HG03558 (cell line): ENCODE results near the gene NLGN3.
"Not testable (repeated sequence)": the region's sequence is repeated elsewhere in the genome, so short reads cannot be mapped to it uniquely, and the experiment has no call there.

Experiments used
- ATAC-seq: cut with Tn5 transposase; IDR thresholded peaks from one replicate; pipeline ENCODE4 v1.9.1; 2021; ENCODE audit warnings: moderate number of reproducible peaks; ENCODE audit not compliant: unreplicated experiment; ENCODE audit errors: extremely low read depth

The NLGN3 gene

GRCh38 chrX:71168134-71168533, 23.5 kb downstream of the NLGN3 start:
- ATAC-seq: no peak

- ATAC-seq: no peak
Observed at GRCh38 chrX:71169586-71169985, 24.9 kb downstream of the NLGN3 start.

- ATAC-seq: no peak
Observed at GRCh38 chrX:71170660-71171059, 26.0 kb downstream of the NLGN3 start.

DNA sequence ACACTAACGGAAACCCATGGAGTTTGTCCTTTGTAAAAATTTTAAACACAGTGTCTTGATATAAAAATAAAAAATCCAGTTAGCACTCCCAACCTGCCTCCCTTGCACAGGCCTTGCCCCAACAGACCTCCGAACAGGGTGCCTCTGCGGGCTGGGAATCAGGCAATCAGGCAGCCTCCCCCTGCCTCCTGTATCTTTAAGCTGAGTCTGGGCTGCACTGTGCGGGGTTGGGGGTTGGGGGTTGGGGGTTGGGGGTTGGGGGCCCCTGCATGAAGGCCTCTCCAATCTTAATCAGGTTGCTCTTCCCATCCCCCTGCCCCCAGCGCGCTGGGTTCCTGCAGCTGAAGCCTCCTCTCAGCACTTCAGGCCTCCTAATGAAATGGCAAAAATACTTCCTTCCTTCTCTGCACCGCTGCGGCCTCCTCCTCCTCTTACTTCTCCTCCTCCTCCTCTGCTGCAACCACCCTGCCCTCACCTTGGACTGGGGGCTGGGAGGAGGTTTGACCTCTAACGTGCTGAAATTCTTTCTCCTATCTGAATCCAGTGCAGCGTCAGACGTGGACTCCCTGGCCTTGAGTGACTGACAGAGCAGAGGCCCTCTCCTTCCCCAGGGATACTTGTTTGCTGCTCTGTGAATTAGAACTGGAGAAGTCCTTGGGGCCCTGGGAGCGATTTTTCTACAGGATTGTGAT, 26.6 kb downstream of the NLGN3 start:
- ATAC-seq: no peak

DNA sequence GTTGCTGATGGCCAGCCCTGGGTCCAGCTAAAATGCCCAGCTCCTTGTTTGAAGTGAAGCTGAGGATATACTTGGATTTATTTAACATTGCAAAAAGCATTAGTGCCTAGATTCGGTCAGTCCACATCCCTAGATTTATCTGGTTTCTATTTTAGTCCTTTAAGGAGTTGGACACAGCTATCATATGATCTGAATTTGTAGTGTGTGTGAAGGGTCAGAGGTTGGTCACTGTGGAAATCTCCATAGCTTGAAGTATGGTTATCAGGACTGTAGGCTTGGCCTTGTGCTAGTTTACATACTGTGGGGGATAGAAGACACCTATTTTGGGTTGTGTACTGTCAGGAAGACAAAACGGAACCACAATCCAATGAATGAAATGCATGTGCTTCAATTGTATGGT, 28.8 kb downstream of the NLGN3 start:
- ATAC-seq: no peak

DNA sequence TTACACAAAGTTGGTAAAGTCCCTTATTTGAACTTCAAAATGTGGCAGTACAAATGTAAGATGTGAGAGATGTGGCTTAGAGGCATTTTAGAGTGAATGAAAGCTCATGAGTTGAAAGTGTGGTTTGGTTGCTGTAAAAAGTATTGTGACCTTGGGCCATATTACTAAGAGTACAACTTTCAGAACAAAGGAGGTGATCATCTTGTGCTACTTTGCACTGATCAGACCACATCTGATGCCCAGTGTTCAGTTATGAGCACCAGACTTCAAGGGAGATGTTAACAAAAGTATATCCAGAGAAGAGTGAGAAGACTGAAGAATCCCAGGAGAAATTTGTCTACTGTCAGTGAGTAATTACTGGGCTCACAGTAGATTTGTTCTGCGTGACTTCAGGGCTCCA, 30.2 kb downstream of the NLGN3 start:
- no peak for ATAC-seq

GRCh38 chrX:71175531-71175930, 30.9 kb downstream of the NLGN3 start:
- ATAC-seq: no peak

DNA sequence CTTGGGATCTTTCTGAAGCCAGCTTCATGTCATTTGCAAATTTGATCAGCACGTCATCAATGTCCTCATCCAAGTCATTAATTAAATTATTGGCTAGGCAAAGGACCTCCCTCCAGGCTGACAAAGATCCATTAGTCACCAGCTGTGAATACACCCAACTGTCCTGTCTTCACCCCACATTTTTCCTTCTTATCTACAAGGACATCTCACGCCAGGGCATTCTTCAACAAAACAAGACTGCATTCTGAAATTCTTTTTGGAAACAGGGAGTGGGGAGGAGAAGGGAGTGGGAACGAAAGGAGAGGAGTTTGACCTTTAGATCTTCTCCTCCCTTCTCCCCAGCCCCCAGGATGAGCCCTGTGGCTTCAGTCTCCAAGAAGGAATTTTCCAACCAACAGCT, 32.7 kb downstream of the NLGN3 start:
- ATAC-seq: no peak

GRCh38 chrX:71178908-71179307, 34.3 kb downstream of the NLGN3 start:
- ATAC-seq: no peak

GRCh38 chrX:71180579-71181265, 36.1 kb downstream of the NLGN3 start:
- not testable (repeated sequence) for ATAC-seq

GRCh38 chrX:71181558-71181909, 36.9 kb downstream of the NLGN3 start:
- ATAC-seq: peak; percentile 15

DNA sequence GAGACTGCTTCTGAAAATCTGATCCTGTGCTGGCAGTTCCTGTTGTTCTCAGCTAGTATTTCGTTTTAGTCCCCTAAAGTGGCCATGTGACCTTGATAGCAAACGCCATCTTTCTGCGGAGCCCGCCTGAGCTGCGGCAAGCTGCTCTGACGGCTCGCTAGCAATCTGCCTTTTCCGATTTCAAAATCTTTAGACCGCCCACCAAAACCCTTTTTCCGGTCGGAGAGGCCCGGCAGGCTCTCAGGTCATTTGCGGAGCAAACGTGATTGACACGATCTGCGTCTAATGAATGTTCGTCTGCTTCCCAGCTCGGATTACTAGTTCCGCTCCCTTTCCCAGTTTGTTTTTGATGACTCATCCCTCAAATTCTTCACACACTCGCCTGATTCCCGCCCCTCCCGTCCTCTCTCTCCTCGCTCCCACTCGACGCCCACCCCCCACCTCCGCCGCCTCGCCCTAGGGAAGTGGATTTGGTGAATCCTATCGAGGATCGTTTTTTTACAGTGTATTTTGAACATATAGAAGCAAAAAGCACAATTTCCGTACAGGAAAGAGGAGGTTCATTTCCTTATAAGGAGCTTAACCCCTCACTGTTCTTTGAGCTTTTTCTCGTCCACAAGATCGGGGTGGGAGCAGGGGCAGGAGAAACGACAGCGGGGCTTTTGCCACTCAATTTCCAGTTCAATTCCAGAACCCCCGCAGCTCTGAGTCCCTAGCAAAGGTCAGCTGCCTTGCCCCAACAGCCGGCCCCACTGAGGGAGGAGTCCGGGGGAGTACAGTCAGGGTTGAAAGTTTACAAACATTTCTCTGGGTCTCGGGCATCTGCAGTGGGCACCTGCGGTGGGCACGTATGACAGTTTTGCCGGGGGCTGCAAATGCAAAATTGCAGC, 37.5 kb downstream of the NLGN3 start:
- peak; percentile 52 for ATAC-seq

DNA sequence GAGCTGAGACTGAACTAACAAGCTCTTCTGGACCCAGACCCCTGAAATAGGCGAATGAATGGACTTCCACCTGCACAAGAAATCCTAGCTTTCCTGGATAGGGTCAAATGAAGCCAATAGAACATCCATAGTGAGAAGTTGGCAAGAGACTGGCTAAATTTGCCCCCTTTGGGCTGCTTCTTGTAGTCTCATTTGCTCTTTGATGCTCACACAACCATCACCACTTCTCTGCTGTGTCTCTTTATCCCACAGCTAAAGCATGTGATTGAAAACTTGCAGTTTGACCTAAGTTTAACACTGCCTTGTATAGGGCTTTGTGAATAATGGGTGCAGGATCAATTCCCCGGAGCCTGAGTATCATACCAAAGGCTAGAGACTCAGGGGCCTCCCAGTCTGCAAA, 38.2 kb downstream of the NLGN3 start:
- ATAC-seq: no peak

DNA sequence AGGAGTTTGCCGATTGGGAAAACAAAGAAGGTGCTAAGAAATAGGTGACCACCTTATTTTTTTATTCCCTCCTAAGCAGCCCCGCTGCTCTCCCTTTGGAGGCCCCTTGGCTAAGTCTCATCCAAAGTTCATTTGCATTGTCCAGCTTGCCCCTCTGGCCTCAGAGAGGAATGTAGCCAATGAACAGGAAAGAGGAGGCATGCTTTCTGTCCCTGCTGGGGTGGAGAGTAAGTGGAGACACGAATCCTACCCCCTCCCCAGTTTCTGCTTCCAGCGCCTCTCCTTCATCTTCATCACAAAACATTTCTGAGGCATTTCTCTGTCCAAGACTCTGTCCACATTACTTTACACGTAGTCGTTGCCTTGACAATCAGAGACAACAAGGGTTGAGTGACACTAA, 38.7 kb downstream of the NLGN3 start:
- ATAC-seq: no peak

DNA sequence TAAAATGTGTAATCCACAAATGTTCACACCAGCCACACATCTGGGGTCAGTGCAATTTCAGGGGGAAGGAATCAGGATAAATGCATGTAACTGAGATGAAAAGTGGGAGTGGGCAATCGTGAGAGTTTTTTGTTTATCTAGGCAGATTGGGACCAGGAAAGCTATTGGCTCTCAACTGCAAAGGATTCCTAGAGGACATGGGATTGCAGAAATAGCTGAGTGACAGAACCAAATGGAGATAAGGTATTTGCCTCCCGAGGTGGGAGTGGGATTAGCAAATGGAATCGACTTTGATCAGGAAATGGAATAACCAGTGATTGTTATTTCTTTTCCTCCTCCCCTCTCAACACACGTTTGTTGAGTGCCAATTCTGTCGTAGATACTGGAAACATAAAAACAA, 39.5 kb downstream of the NLGN3 start:
- no peak for ATAC-seq

DNA sequence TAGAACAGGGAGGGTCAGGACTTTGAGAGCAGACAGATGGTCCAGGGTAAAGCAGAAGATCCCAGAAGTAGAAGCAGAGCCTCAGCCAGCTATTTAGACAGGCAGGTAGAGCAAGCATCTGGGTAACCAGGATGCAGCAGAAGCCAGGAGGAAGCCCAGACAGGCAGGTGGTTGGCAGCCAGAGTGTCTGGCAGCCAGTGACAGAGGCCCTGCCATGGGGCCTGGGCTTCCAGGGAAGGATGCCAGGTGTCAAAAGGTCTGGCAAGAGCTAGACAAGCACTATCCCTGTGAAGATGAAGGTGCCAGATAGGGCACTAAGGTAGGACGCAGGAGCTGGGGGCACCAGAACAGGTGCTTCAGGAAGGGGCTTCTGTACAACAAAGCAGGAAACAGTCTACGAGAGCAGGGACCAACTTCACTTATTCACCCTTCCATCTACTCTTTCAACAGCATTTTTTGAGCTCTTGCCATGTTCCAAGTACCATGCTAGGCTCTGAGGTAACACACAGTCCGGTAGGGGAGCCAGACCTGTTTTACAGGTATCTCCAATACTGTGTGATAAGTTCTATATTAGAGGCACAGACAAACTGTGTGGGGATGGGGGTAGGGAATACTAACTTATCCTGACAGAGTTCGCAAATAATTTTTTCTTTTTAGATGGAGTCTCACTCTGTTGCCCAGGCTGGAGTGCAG, 40.3 kb downstream of the NLGN3 start:
- ATAC-seq: no peak

DNA sequence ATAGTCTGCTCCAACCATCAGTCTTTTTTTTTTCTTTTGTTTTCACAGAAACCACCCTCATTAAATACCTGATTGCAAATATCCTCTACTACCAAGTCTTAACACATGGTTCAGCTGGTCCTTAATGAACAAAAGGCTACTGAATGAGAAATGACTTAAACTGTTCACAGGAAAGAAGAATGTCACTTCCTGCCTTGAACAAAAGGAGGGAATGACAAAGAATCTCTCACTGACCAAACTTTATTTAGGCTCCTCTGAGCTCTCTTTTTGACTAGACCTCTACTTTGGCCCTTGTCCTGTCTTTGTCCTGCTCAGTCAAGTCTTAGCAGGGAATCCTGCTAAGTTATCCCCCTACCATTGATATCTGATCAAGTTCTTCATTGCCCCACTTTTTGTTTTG, 46.6 kb downstream of the NLGN3 start:
- no peak for ATAC-seq

DNA sequence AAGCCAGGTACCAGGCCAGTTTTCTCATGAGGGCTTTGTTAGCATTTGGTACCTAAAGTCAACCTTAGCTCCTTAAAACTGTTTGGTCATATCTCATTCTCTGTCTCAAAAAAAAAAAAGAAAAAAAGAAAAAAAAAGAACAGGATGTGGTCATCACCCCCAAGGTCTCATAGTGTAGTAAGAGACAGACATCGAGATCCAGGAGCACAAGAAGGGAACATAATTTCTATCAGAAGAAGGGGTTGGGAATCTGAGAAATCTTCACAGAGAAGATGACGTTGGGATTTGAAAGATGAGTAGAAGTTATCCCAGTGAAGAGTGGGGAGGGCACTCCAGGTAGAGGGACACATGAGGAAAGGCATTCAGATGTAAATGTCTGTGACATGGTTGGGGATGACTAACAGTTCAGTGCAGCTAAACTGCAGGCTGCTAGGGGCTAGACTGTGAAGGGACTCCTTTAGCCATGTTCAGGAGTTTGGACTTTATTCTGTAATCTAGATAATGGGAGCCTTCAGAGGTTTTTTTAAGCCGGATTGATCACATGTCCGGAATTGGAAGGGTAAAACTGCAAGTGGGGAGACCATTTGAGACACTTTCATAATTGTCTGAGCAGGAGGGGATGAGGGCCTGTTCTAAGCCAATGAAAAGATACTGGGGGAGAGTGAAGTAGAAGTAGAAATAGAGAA, 51.5 kb downstream of the NLGN3 start:
- no peak for ATAC-seq

GRCh38 chrX:71198066-71198465, 53.4 kb downstream of the NLGN3 start:
- ATAC-seq: peak; percentile 47
